Hair follicular keratinocyte (primary cell): Measurements from ENCODE around the gene PER2. TPM values are rescaled to one million over a fixed set of nuclear protein-coding genes. Genes with fewer than 3 reads are reported as not detected.

Experiments
- total RNA-seq: library from RNA; depleted of rRNA; stranded (reverse); fragments of >200 nt; gene quantifications from 2 replicates; pipeline ENCODE4 v1.2.3, GENCODE V29; 2015

The PER2 gene, protein sequence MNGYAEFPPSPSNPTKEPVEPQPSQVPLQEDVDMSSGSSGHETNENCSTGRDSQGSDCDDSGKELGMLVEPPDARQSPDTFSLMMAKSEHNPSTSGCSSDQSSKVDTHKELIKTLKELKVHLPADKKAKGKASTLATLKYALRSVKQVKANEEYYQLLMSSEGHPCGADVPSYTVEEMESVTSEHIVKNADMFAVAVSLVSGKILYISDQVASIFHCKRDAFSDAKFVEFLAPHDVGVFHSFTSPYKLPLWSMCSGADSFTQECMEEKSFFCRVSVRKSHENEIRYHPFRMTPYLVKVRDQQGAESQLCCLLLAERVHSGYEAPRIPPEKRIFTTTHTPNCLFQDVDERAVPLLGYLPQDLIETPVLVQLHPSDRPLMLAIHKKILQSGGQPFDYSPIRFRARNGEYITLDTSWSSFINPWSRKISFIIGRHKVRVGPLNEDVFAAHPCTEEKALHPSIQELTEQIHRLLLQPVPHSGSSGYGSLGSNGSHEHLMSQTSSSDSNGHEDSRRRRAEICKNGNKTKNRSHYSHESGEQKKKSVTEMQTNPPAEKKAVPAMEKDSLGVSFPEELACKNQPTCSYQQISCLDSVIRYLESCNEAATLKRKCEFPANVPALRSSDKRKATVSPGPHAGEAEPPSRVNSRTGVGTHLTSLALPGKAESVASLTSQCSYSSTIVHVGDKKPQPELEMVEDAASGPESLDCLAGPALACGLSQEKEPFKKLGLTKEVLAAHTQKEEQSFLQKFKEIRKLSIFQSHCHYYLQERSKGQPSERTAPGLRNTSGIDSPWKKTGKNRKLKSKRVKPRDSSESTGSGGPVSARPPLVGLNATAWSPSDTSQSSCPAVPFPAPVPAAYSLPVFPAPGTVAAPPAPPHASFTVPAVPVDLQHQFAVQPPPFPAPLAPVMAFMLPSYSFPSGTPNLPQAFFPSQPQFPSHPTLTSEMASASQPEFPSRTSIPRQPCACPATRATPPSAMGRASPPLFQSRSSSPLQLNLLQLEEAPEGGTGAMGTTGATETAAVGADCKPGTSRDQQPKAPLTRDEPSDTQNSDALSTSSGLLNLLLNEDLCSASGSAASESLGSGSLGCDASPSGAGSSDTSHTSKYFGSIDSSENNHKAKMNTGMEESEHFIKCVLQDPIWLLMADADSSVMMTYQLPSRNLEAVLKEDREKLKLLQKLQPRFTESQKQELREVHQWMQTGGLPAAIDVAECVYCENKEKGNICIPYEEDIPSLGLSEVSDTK (N-terminal part only)
- total RNA-seq: 3.2 and 6.8 TPM in 2 replicates

DNA sequence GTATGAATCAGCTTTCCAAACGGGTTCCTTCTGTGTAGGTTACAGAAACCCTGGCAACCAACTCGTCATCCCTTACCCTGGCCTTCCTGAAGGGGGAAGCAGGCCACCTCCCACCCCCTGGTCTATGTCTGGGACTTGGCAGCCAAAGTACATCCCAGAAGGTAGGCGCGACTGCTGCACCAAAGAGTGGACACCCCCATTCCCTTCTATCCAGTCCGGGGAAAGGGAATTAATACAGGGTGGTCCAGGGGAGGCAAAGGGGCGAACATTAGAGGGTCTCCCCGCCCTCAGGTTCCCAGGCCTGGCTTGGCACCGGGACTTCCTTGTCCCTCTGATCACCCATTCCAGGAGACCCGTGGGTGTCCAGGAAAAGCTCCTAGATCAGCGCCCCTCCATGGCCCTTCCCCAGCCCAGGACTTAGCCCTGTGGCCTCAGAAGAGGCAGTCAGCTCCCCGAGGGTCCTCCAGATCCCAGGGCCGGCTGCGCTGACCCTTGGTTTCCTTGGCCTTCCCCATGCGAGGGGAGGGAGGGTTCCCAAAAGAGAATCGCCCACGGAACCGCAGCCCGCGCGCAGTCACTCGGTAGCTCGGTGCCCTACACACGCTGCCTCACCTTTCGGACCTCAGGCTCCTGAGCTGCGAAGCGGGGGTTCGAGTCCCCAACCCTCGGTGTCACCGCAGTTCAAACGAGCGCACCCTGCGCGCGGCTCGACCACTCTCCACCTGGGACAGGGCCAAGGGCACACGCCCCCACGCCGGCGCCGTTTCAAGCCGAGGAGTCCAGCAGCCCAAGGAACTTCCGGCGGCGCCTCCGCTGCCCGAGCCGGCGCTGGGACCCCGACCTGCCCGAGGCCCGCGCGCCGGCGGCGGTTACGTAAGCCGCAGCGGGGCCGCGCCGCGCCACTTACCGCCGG, at the start of gene PER2:
PER2 (minus strand) TSS at position 874 of the 913 bp plus-strand sequence. CDS start 10,674 bp downstream, outside the sequence.

DNA sequence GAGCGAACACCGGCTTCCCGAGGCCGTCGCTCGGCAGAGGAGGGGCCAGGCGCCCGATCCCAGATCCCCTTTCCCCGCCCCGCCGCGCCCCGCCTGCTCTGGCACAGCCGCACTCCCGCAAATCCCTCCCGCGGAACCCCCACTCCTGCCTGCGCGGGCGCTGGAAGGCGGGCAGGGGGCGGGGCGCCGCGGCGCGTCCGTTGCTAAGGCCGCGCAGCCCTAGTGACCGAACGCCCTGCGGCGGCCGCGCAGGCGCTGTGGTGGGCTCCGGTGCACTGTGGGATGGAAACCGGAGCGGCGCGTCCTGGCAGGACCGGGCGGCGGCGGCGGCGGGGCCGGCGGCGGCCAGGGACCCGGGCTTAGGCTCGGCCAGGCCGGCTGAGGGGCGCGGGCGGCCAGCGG, 31.8 kb upstream of the PER2 start, which contains the start of gene TRAF3IP1:
TRAF3IP1 (plus strand) TSS at position 273 of the 402 bp plus-strand sequence. CDS start 145 bp downstream, outside the sequence.

DNA sequence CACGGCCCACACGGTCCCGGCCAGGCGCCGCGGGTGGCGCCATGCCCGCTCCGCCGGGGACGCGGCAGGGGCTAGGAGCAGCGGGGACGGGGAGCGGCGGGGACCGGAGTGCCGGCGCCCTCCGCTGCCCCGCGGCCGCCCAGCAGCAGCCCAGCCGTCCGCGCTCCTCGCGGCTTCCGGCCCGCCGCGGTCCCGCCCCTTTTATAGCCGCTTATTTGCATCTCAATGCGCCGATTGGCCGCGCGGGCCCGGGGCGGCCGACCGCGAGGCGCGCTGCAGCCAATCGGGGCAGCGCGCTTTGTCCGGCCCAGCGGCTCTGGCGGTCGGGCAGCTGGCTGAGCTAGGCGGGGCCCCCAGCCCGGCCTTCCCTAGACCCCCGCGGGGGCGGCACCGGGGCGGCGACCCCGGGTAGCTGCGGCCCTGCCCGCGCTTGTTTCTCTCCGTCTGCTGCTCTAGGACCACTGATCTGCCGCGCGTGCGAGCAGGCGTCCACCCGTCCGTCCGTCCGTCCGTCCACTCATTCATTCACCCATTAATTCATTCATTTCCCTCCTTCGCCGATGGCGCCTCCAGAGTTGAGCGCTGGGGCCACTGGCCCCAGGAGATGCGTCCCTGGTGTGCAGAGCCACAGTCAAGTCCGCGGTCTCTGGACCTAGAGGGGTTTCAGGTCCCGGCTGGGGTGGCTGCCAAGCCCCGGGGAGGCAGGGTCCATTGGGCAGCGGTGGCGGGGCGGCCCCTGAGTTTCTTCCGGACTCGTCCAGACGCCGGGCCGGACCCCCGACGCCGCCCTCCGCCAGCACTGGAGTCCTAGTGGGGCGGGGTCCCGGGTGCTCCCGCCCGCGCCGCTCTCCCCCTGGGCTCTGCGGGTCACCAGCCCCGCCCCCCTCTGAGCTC, 48.3 kb downstream of the PER2 start, which contains the start of gene HES6:
HES6 (minus strand) TSS at position 176 of the 894 bp plus-strand sequence; CDS start at position 43, 133 bp downstream.

DNA sequence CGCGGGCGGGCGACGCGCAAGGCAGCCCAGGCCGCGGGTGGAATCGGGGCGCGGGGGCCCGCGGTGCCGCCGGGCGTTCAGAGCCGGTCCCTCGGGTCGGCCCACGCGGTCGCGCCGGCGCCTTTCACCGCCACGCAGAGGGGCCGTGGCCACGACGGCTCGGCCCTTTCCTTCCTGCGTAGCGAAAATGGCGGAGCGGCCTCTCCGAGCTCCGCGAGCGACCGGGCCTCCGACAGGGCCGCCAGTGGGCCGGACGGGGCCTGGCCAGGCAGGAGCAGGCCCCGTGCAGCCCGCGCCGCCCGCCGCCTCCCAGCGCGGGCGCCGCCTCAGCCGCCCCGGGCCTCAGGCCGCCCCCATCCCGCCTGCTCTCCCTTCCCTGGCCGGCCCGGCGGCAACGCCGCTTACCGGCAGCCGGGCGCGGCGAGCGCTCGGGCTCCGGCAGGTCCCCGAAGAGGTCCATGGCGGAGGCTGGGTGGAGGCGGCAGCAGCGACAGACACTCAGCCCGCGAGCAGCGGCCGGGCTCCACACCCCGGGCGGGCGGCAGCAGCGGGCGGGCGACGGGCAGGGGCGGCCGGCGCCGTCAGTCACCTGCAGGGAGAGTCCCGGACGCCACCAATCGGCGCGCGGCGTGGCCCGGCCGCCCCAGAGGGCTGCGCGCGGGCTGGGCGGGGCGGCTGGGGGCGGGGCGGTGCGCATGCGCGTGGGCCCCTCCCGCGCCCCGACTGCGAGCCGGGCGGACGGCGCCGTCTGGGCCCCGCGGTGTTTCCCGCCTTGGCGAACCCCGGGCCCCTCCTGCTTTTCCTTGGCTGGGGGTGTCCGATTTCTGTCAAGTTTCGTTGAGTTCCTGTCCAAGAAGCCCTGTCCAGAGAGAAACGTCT, 85.1 kb downstream of the PER2 start, which contains the start of gene ILKAP:
ILKAP (minus strand) TSS at position 602 of the 879 bp plus-strand sequence; CDS start at position 460, 142 bp downstream.

Other genes starting within 250 kb of the PER2 start
- gene SCLY, start 227.6 kb downstream of the PER2 start, total RNA-seq: 15.6 and 25.8 TPM in 2 replicates
- gene ESPNL, start 188.3 kb downstream of the PER2 start, total RNA-seq: 0.30 and 0.55 TPM in 2 replicates
- 0.04 TPM in 1 of 2 replicates, not detected in the other for gene KLHL30, start 149.9 kb downstream of the PER2 start, total RNA-seq
- gene ERFE, start 129.6 kb downstream of the PER2 start, total RNA-seq: 1.1 and 2.9 TPM in 2 replicates
- 23.3 and 26.0 TPM in 2 replicates for gene ILKAP, start 84.9 kb downstream of the PER2 start, total RNA-seq
- 5.8 and 8.4 TPM in 2 replicates for gene HES6, start 48.6 kb downstream of the PER2 start, total RNA-seq
- 3.9 and 5.4 TPM in 2 replicates for gene TRAF3IP1, start 31.9 kb upstream of the PER2 start, total RNA-seq
- gene ASB1, start 138.3 kb upstream of the PER2 start, total RNA-seq: 13.5 and 26.5 TPM in 2 replicates